Measurements from ENCODE around the gene NAA80.
"Not testable (repeated sequence)": the region's sequence is repeated elsewhere in the genome, so short reads cannot be mapped to it uniquely, and the experiment has no call there.

NAA80 gene

DNA sequence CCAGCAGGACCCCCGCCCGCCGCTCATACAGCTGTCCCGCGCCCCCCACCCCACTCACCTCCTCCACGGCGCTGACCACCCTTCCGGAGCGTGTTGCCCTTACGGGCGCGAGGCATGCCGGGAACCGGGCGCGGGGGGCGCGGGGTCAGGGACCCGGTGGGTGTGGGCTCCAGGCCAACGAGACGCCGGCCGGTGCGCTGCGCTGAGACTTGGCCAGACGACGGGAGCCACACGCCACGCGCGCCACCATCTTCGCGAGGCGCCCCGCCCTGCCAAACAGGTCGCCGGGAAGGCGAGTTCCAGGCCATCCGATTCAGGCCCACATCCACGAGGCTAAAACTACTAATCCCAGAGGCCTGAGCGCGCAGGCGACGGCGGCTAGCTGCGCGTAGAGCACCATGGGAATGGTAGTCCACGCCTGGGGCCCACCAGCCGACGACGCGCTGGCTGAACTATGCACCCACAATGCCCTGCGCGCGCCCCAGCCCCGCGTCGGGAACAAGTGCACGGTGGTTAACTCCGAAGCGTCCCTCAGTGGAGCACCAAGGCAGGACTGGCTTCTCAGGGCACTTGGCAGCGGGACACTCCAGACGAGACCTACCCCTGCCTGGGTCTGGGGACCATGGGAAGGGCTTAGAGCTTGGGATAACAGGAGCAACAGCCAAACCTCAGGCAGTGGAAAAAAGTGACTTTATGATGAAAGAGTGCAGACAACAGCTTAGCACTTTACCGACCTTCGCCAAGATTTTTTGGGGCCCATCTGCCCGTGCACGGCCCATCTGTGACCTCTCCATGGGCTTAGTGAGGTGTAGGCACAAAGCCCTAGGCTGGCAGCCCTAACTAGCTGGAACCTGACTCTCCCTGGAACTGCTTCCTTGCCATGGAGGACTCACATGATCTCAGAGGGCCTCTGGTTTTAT lies 6.8 kb downstream of the NAA80 start, which contains the start of gene IFRD2:
TSS of gene IFRD2 (minus strand) at position 271 of the 920 bp plus-strand sequence. CDS start at position 116, 155 bp downstream.
- peak; percentile 96 for DNase-seq (ENCODE audit: low spot score)
- TF ChIP-seq, protein P1, sequence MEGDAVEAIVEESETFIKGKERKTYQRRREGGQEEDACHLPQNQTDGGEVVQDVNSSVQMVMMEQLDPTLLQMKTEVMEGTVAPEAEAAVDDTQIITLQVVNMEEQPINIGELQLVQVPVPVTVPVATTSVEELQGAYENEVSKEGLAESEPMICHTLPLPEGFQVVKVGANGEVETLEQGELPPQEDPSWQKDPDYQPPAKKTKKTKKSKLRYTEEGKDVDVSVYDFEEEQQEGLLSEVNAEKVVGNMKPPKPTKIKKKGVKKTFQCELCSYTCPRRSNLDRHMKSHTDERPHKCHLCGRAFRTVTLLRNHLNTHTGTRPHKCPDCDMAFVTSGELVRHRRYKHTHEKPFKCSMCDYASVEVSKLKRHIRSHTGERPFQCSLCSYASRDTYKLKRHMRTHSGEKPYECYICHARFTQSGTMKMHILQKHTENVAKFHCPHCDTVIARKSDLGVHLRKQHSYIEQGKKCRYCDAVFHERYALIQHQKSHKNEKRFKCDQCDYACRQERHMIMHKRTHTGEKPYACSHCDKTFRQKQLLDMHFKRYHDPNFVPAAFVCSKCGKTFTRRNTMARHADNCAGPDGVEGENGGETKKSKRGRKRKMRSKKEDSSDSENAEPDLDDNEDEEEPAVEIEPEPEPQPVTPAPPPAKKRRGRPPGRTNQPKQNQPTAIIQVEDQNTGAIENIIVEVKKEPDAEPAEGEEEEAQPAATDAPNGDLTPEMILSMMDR (IDR thresholded peaks at IDR 0.05; ENCODE audit: extremely low read depth, missing control alignments): no peak

DNA sequence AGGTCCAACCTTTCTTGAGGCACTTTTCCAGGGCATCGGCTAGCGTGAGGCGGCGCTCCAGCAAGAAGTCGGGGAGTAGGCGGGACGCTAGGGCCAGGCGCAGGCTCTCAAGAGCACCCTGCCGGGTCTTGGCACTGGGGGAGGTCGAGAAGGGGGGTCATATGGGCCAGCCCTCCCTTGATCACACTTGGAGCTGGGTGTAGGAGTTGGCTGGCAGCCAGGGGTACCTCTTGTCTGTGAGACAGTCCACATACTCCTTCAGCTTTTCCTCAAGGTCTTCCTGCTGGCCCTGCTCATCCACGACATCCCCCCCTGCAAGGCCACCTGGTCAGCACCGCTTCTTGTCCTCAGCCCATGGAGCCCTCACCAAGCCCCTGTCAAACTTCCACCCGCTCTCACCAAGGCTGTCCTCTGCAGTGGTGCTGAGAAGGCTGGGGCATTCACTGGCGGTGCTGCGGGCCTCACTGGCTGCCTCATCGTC lies 9.0 kb downstream of the NAA80 start:
- no peak for DNase-seq (ENCODE audit: low spot score)
- TF ChIP-seq, protein P1 (IDR thresholded peaks at IDR 0.05; ENCODE audit: extremely low read depth, missing control alignments): no peak

DNA sequence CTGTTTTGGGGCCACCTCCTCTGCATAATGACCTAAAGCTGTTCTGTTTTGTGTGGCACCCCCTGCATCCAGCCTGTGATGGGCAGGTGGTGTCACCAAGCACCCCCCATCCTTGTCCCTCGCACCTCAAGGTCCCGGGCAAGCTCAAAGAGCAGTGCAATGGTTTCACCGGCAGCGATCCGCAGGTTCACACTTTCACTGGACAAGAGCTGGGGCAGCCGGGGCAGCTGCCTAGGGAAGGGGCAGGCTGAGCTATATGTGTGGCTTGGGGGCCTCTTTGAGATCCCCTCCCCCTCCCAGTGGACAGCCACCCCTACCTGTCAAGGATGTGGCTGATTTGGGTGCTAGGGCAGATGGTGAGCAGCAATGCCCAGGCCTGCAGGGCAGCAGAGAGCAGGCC lies 10.1 kb downstream of the NAA80 start:
- TF ChIP-seq, protein P1 (IDR thresholded peaks at IDR 0.05; ENCODE audit: extremely low read depth, missing control alignments): no peak
- no peak for DNase-seq (ENCODE audit: low spot score)

DNA sequence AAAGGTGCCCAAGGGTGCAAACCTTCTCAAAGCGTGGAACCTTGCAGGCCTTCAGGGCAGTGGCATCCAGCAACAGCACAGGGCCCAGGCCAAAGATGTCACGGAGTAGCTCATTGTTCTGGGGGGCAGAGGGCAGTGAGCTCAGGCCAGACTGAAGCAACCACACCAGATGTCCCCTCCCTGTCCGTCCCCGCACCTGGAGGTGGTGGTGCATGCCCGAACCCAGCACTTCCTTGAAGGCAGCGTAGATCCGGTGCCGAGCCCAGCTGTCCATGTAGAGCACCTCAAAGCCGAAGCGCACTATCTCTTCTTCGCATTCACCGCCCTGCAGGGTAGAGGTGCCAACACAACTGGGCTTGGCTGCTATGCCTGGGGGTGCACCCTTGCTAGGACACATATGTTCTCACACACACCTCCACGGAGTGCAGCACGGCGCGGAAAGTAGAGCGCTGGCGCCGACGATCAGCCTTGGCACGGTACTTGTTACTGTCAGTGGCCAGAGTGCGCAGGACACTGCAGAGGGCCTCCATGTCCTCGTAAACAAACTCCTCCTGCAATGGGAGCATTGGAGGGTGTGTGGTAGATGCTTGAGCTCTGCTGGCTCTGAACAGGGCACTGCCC lies 10.7 kb downstream of the NAA80 start:
- no peak for DNase-seq (ENCODE audit: low spot score)
- TF ChIP-seq, protein P1 (IDR thresholded peaks at IDR 0.05; ENCODE audit: extremely low read depth, missing control alignments): no peak

DNA sequence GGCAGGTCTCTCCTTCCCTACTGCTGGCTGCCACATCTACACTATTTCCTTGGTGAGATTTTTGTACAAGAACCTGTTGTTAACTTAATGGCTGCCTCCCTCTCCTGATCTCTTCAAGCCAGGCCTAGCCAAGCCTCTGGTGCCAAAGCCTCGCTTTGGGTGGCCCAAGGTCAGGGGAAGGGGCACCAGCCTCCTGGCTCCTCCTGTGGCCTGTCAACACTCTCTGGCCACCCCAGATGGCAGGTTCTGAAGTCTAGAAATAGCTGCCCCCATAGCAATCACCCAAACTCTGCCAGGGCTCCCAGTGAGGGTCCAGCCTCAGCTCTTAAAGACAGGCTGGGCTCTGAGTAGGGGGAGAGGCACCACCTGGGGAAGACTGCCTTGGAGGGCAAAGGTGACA lies 11.9 kb downstream of the NAA80 start:
- no peak for DNase-seq (ENCODE audit: low spot score)
- TF ChIP-seq, protein P1 (IDR thresholded peaks at IDR 0.05; ENCODE audit: extremely low read depth, missing control alignments): no peak

DNA sequence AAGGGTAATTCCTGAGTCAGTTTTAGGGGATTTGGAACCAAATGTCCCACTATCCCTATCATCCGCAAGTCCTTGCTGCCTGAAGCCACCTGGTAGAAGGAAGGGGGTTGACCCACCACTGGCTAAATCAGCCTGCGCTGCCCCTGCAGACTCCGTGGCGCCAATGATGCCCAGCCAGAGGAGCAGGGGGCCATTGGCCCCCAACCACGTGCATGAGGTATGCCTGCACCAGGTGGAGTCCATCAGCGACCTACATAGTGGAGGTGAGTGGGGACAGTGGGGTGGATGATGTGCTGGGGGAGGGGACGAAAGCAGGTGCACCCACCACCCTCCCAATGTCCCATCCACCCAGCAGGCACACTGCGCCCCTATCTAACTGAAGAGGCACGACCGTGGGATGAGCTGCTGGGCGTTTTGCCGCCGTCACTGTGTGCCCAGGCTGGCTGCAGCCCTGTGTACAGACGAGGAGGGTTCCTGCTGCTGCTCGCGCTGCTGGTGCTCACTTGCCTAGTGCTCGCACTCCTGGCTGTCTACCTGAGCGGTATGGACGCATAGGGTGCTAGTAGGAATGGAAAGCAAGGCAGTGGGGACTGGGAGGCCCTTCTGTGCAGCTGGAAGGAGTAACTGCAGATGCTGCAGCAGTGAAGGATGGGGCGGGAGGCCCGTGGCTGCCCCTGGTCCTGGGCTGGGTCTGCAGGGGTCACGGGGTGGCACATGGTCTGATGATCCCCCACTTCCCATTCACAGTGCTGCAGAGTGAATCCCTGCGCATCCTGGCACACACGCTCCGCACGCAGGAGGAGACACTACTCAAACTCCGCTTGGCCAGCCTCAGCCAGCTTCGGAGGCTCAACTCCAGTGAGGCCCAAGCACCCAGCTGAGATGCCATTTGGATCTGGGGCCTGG lies 12.6 kb downstream of the NAA80 start:
- TF ChIP-seq, protein P1 (IDR thresholded peaks at IDR 0.05; ENCODE audit: extremely low read depth, missing control alignments): no peak
- no peak for DNase-seq (ENCODE audit: low spot score)

DNA sequence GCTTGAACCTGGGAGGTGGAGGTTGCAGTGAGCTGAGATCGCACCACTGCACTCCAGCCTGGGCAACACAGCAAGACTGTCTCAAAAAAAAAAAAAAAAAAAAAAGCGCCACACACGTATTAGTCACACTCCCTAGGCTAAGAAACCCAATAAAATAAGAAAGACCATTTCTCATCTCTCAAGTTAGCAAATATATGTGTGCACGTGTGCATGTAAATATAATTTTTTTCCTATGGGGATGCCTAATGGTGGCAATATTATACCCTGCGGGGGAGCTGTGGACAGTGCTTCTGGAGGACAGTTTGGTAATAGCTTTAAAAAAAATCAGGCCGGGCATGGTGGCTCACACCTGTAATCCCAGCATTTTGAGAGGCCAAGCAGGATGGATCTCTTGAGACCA lies 15.1 kb downstream of the NAA80 start:
- DNase-seq (ENCODE audit: low spot score): not testable (repeated sequence)
